ENCODE results near the gene MGMT.
A peak's percentile ranks its signal among the peaks of the same experiment; 100 is the strongest.

The MGMT gene

DNA sequence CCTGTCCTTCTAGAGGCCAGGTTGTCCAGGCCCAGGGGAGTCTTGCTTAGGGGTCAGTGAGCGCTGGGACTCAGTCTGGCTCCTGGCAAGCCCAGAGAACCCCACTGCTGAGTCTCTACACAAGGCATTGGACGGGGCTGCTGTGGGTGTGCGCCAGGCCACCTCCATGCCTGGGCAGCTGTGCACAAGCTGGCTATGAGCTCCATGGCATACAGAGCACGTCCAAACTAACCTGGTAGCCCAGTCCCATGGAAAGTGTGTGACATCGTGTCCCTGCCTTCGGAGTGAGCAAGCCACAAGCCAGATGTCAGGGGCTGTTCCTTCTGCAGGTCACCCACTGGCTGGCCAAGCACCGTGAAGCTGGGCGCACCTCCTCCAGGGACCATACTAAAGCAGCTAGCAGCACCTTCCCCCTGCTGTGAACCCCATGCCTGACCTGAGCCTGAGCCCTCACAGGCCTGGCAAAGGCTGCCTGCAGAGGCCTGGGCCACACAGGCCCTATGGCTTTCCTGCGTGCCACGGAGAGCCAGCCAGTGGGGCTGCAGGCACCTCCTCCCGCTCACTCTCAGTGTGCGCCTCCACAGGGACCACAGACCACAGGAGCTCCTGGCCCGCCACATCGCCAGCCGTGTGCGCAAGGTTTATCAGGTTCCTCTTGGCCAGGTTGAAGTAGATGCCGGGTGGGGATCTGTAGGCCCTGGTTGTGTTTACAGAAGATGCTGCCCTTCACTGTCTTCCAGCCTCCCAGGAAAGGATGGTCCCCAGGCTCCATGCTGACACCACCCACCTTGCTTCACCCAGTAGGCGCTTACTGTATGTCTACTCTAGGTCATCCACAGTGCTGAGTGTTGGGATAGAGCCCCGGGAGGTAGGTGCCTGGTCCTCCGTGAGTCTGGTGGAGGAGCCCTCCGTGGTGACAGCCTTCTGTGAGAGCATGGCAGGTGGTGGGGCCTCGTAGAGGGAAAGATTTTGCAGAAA, 277.4 kb downstream of the MGMT start:
- no peak for DNase-seq

DNA sequence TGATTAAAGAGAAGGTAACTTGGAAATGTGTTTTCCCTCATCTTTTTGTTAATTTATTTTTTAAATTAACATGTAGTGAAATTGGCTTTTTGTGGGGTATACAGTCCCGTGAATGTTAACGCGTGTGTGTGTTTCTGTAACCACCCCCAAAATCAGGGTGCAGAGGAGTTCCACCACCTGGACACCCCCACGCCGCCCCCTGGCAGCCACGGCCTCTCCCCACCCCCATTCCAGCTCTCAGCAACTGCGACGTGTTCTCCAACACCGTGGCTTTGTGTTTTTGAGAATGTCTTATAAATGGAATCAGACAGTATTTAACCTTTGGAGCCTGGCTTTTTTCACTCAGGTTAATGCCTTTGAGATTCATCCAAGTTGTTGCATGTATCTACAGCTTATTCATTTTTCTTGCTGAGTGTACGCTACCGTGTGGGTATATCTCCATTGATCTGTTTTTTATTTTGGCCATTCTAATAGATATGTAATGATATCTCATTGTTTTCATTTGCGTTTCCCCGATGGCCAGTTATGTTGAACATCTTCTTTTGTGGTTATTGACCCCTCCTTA, 278.2 kb downstream of the MGMT start:
- no peak for DNase-seq

DNA sequence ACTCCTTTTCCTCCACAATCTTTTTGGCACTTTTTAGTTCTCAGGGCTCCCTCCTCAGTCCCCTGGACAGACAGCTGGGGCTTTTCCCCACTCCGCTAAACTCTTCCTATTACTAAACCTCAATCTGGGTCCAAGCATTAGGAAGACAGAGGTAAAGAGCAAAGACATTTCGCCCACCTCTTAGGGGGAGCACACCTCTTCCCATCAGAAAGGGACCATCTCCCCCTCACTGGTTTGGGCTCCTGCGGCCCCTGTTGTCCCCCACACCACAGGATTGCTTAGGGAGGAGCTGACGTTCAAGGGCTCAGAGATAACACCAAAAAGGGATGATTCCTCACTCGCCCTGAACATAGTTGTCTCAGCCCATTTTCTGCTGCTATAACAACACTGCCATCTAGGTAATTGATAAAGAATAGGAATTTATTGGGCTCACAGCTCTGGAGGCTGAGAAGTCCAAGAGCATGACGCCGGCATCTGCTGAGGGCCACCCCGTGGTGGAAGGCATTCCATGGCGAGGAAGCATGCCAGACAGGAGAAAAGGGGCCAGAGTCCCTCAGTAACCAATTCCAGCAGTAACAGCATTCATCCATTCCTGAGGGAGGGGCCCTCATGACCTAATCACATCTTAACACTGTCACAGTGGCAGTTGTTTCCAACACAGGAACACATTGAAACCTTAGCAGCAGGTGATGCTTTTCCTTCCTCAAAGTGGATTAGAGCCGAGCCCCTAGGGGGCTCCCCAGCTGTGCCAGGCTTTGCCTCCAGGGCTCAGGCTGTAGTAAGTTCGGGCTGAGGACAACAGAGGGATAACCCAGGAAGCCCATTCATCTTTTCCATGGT, 287.4 kb downstream of the MGMT start:
- no peak for DNase-seq

DNA sequence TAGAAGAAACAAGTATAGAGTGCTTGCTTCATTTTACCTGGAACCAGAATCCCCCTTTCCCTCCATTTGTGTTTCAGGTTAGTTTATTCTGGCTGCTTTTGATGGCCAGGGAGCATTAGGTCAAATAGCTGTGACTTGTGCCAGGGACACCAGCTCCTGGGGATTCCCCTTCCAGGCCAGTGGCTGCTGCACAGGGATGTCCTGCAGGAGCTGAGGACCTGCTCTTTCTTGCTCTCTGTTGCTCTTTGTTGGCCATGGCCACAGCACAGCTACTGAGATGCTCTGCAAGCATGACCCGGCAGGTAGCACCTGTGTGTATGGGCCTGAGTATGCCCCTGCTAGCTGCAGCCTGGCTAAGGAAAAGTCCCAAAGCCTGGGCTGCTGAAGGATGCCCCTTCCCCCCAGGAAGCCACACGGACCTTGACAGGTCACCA, 288.1 kb downstream of the MGMT start:
- no peak for DNase-seq

DNA sequence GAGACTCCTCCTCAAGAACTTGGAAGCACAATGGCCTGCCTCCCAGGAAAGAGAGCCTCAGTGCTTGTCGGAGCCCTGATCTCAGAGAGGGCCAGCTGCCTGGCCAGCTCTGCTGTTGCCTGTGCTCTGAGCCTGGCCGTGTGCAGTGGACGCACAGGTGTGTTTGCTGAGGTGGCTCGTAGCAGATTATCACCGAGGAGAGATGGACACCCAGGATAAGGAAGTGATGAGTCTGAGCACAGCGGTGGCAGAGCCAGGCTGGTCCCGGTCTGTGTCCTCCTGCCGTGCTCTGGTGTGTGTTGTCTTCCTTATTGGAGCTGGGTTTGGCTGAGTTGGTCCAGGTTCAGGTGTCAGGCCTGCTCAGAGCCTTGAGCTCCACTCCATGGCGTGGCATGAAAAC, 288.6 kb downstream of the MGMT start:
- no peak for DNase-seq

DNA sequence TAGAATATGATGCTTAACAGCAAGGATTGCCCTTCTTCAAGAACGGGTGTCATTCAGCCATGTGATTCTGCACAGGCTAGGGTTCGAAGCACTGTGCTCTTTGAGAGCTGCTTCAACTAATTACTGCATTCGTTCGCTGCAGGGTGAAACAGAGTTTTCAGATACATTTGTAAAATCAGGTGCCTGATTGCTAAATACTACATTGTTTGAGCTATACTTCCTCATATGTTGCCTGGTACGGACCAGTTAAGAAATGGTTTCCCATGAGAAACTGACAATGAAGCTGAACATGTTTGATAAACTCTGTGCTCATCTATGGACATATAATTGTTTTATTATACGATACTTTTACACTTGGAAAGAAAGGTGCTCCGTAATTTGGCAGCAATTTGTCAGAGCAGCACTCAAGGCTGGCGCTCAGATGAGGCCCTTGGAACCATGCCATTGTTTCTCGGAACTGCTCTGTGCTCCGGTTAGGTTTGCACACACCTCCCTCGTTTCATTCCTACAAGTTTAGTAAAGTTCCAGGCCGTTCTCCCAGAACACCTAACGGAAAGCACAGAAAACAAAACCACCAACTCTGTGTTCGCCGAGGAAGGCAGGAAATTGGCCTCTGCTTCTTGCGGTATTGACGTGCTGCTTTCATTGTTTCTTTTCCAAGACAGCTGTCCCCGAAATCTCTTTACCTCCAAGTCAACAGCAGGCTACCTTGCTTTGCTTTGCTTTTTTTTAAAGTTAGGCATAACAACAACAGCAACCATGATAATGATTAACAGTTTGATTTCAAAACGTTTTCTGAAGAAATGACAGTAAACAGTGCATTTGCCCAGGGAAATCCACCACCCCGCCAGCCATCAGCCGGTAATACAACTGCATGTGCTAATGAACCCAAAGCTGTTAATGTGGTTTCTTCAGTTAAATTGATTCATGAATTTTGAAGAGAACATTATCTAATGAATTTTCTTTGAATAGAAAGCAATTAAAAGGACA, 290.2 kb downstream of the MGMT start:
- peak; percentile 60 for DNase-seq

DNA sequence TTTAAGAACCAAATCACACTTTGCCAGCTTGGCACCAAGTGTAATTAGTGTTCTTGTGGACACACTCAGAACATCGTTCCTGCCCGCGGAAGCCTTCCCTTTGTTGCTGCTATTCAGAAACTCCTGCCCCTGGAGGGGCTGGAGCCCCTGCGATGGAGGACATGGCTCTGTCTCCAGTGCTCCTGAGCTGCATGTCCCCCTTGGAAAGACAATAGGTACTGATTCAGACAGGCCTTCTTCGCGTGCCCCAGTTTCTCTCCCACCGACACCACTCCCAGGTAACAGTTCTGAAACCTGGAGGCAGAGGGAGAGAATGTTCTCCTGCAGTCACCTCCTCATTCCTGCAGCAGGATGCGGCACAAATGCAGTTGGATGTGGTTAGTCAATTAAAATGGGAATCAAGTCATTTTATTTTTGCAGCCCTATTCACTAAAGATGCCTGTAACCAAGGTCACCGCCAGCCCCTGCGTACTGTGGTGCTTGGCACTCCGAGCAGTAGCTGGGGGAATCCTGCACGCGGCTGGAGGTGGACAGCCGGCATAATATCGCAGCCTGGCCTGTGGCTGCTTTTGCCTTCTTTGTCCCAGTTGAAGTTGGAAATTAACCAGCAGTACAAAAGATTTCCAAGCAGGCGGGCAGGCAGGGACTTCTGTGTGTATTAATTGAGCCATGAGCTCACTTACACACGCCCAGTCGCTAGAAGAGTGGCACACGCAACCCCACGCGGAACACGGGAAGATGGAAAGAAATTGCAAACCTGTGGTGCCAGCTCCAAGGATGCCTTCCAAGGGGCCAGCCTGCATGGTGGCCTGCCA, 291.4 kb downstream of the MGMT start:
- DNase-seq, result no peak

DNA sequence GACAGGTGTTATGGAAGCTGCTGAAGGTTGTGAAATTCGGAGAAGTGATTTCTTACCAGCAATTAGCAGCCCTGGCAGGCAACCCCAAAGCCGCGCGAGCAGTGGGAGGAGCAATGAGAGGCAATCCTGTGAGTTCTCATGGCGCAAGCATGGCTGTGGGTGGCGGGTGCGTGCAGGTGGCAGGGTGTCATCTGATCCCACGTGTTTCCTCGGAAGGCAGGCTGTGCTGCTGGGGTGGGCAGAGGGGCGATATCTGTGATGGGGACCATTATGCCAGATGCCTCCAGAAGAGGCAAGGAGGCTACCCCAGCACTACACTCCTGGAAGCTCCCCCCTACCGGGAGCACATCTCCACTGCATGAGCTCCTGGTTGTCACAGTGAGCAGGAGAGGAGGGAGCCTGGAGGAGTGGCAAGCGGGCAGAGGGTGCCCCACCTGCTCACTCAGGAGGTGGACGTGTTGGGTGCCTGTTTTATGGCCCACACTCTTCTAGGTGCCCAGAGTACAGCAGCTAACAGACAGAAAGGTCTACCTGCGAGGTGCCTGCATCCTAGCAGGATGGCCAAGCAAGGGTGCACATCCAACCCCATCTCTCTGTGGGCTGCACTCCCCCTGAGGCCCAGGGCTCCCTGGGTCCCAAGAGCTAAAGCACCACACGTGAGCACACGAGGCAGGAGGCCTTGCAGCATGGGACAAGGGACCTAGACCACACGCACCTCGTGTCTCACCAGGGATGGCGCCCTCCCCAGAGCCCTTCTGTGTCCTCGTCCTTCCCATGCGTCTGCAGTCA, 292.4 kb downstream of the MGMT start:
- no peak for DNase-seq

DNA sequence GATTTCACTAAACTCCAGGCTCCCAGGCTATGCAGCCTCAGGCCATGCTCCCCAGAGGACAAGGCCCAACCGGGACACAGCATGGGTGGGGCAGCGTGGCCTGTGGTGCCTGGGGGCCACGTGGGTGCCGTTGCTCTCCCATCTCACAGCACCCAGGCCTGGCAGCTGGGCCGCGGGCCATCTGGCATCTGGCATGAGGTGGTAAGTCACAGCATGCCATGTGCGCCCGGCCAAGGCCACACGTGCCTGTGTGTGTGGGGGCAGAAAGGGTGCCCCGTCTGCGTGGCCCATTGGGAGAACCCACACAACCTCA, 292.9 kb downstream of the MGMT start:
- DNase-seq, result no peak

DNA sequence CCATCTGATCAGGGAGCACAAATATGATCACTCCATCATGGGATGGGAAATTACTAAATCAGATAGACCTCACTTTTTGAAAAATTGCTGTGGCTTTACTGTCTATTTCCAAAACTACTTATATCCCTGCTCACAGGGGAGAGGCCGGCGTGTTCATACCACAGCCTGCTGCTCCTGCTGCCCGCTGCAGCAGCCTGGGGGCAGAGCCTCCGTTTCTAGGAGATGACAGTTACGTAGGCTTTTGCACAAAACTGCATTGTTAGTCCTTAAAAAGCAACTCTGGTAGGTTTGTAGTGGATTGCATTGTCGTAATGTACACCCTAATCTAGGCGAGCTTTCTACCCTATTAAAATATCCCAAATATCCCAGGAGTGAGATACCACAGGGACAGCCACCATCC, 293.4 kb downstream of the MGMT start:
- DNase-seq, result no peak

DNA sequence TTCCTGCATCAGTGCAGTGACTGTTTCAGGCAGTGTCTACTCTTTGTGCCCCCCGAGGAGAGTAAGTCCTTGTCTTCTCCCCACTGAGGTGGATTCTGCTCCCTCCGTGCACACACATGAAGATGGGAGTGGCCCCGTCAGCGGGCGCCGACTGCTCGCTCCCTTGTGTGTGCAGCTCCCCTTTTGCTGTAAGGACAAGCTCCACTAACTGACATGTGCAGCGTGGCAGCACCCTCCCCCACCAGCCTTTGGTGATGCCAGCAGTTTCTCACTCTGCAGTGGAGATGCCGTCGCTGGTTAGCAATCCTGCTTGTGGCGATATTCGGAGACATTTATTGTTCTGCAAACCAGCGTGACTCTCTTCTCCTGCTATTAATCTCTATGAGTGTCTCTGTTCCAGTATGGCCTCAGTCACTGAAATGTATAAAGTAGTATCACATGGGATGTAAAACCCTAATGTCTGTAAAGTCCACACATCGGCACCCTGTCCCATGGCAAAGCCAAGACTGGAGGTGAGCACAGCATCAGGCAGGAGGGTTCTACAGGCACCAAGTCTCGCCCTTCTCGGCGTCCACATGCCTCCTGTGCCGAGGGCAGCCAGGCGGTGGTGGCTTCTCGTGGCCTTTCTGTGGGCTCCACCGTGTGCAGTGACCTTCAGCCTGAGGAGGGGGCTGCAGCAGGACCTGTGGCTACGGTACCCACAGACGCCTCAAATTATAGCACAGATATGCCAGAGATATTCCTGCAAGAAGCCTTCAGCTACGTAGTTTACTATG, 294.3 kb downstream of the MGMT start:
- no peak for DNase-seq

DNA sequence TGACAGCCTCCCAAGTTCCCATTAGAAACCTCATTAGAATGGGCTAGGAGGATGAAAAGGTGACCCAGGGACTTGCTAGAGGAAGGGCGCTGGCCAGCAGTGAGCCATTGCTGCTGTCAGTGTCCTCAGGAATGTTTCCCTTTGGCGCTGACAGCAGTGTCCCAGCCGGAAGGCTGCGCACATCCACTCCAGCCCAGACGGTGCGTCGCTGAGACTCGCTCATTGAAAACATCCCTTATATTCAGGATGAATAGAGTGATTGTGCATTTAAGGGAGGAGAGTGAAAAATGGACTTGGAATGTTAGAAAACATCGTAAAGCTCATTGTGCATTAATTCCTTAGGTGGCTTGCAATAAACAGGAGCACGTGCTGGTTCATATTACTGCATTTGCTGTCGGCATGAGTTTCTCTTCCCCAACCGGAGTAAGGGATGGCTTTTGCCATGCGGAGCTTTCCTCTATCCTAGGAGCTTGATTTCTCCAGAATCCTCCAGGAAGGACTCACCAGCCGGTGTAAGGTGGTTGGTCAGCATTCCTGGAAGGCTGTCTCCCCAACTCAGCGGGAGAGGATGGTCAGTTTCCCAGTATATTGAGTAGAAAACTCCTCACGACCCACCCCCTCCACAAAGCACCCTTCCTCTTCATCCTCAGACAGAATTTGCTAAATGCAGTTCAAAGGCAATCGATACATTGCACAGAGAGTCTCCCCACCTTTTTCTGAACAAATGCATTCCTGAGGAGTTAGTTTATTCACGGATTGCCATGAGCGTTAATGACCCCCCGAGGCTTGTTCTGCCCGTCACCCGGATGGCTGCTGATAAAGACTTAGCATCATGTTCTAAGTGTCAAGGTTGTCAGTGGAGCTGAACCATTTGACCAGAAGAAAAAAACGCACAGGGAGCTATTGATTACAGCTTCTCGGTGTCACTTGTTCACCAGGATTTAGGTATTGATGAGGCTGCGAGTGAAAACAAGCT, 295.2 kb downstream of the MGMT start:
- no peak for DNase-seq

DNA sequence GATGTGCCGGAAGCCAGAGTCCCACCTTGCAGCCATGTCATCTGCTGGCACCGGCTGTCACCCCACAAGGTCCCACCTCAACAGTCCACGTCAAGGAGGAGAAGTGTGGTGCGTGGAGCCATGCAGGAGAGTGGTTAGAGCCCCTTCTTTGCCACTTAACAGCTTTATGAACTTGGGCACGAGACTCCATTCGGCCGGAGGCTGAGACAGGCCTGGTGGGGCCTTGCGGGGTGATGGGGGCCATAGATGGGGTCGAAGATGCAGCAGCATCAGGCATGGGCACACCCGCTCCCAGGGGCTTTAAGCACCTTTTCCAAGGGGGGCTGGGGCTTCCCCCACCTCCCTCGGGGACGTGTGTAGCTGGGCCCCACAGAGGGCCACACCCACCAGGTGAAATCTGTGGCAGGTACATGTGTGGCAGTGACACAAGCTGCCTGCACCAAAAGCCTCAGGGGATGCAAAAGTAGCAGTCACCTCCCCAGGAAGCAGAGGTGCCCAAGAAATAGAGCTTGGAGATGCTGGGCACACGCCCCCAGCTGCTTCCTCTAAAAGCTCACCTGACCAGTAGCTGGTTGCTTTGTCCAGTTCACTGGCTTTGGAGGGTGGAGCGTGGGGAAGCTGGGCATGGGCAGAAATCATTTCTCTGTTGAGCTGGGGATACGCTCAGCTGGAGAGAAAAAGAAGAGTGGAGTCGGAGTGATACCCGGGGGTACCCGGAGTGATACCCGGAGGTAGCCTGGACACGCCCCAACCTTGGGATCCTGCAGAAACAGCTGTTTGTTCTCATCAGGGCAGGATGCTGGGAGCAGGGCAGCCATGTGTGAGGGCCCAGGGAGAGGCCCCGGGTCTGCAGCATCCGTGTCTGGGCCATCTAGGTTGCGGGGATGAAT, 297.2 kb downstream of the MGMT start:
- DNase-seq, result no peak

DNA sequence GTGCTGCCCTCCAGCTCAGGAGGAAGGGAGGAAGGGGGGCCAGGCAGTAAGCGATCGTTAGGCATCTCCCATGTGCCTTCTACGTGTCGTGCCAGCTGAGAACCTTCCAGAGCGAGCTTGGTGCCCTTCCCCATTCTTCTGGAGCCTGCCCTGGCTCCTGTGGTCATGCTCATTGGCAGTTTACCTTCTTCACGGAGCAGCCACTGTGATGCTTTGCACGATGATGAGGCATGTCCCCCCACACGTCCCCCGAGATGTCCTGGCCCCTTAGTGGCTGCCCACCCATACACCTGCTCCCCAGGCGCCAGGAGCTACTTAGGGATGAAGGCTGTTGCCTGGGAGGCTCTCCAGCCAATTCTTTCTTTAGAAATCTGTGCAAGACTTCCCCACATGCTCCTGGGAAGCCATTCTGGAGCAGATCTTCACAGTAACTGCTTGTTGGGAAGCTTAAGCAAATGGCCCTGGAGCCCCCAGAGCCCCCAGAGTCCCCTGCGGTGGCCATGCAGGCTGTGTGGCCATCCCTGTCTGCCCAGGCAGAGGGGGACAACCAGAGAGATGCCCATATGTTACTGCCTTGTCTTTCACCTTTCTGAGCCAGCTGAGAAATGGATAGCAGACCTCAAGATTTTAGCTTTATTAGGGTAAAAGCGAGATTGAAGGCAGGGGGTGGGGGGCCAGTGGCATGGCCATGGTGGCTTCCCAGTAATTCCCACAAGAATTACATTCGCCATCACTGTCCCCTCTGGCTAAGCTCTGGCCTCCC, 298.0 kb downstream of the MGMT start:
- DNase-seq, result no peak

DNA sequence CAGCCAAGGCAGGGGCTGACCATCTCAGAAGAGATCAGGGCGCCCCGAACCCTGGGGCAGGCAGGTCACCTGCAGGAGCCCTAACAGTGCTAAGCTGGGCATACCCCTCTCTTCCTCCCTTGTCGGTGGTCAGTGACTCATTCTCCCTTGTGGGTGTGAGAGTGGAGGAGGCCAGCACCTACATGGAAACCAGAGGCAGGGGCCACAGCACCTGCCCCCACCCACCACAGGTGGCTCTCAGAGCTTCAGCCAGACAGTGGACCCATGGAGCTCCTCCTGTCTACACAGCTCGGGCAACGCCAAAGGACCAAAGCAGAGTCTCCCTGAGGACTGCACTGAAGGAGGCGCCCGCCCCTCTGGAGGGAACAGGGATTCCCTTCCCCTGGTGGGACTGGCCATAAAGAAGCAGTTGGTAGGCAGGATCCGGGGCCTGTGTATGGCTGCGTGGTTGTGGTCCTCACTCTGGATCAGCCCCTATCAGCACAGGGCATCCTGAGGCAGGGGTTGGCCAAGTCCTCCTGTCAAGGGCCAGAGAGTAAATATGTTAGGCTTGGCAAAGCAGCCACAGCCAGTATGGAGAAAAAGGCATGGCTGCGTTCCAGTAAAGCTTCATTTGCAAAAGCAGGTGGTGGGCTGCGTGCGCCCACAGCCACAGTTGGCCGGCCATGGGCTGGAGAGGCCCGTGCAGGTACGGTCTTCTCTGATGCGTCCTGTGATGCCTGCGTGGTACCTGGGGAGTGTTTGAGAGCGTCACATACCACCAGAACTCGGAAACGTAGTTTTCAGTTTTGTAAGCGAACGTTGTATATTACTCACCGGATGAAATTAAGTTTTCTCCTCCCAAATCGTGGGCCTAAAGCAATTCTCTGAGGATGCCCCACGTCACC, 298.9 kb downstream of the MGMT start:
- no peak for DNase-seq
